ENCODE data around the gene CLMP.

Gene CLMP

GRCh38 chr11:123180166-123180565, 14.9 kb downstream of the CLMP start:
- no peak for ATAC-seq
- TF ChIP-seq ARNTL (CRISPR knock-in tag; IDR thresholded peaks at IDR 0.05; ENCODE audit: borderline replicate concordance, low read depth): no peak
- TF ChIP-seq CSRNP3 (CRISPR knock-in tag; IDR thresholded peaks at IDR 0.05): no peak
- no peak for TF ChIP-seq ZNF70 (CRISPR knock-in tag; IDR thresholded peaks at IDR 0.05)
- no peak for TF ChIP-seq TOX (CRISPR knock-in tag; IDR thresholded peaks at IDR 0.05; ENCODE audit: borderline replicate concordance)
- no peak for TF ChIP-seq BACH2 (CRISPR knock-in tag; IDR thresholded peaks at IDR 0.05; ENCODE audit: borderline replicate concordance)
- TF ChIP-seq PATZ1 (CRISPR knock-in tag; IDR thresholded peaks at IDR 0.05; ENCODE audit: borderline replicate concordance): no peak
- no peak for TF ChIP-seq OSR1 (CRISPR knock-in tag; IDR thresholded peaks at IDR 0.05)
- TF ChIP-seq ZC3H10 (CRISPR knock-in tag; IDR thresholded peaks at IDR 0.05): no peak
- TF ChIP-seq, protein P1, sequence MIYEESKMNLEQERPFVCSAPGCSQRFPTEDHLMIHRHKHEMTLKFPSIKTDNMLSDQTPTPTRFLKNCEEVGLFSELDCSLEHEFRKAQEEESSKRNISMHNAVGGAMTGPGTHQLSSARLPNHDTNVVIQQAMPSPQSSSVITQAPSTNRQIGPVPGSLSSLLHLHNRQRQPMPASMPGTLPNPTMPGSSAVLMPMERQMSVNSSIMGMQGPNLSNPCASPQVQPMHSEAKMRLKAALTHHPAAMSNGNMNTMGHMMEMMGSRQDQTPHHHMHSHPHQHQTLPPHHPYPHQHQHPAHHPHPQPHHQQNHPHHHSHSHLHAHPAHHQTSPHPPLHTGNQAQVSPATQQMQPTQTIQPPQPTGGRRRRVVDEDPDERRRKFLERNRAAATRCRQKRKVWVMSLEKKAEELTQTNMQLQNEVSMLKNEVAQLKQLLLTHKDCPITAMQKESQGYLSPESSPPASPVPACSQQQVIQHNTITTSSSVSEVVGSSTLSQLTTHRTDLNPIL (CRISPR knock-in tag; IDR thresholded peaks at IDR 0.05; ENCODE audit: low read depth): no peak
- TF ChIP-seq ZNF8 (CRISPR knock-in tag; IDR thresholded peaks at IDR 0.05): no peak
- TF ChIP-seq ZFP3 (CRISPR knock-in tag; IDR thresholded peaks at IDR 0.05): no peak
- TF ChIP-seq POU6F1 (CRISPR knock-in tag; IDR thresholded peaks at IDR 0.05; ENCODE audit: borderline replicate concordance, low read depth): no peak
- no peak for TF ChIP-seq CSDC2 (CRISPR knock-in tag; IDR thresholded peaks at IDR 0.05)
- TF ChIP-seq ZFP30 (CRISPR knock-in tag; IDR thresholded peaks at IDR 0.05): no peak
- TF ChIP-seq TSHZ2 (CRISPR knock-in tag; IDR thresholded peaks at IDR 0.05): no peak

DNA sequence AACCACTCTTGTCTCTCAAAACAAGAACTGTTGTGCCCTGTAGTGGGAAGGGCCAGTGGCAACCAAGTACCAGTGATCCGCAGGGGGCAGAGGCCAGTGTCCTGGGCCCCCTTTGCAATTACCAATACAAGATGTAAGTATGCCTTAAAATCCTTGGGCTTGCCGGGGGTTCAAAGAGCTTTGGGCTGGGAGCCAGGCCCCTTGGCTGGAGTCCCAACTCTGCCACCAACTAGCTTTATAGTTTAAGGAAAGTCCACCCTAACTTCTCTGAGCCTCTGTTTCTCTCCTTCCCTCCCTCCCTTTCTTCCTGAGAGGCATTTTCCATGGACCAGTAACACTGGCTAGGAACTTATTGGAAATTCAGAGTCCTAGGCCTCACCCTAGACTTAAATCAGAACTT, 15.5 kb downstream of the CLMP start:
- no peak for ATAC-seq
- TF ChIP-seq BACH2 (CRISPR knock-in tag; IDR thresholded peaks at IDR 0.05; ENCODE audit: borderline replicate concordance) (no peak), CSDC2 (CRISPR knock-in tag; IDR thresholded peaks at IDR 0.05) (no peak), ZNF8 (CRISPR knock-in tag; IDR thresholded peaks at IDR 0.05) (no peak), CSRNP3 (CRISPR knock-in tag; IDR thresholded peaks at IDR 0.05) (no peak), PATZ1 (CRISPR knock-in tag; IDR thresholded peaks at IDR 0.05; ENCODE audit: borderline replicate concordance) (no peak), ZFP30 (CRISPR knock-in tag; IDR thresholded peaks at IDR 0.05) (no peak), ISL1 (CRISPR knock-in tag; IDR thresholded peaks at IDR 0.05) (no peak)
- TF ChIP-seq, protein P1 (CRISPR knock-in tag; IDR thresholded peaks at IDR 0.05; ENCODE audit: low read depth): no peak

Data from SK-N-SH treated with all-trans-retinoic acid at 6 μM for 48 hours (cell line).